Stomach (tissue), 9 donors: ENCODE data around the gene COQ9. TPM values are rescaled to one million over a fixed set of nuclear protein-coding genes. Genes with fewer than 3 reads are reported as not detected.

Source experiments
- DNase-seq, 2 donors: peaks; one replicate each; pipeline versions ENCODE4 v3.0.0 to v3.0.0-alpha.2; 2013 to 2019
- H3K27ac ChIP-seq, 5 donors: fragments of 200-600 bp in 4 of 5; sonication (generic) in 4 of 5; one replicate each; pipeline ENCODE4 v1.5.1; 2013 to 2019; ENCODE audit warnings: mild to moderate bottlenecking in 1 of 5, moderate library complexity in 1 of 5
- H3K27me3 ChIP-seq, 3 donors: fragments of 200-600 bp; sonication (generic); one replicate each; pipeline ENCODE4 v1.5.1; 2017 to 2019; ENCODE audit warnings: mixed run types in 1 of 3
- H3K36me3 ChIP-seq, 4 donors: fragments of 200-600 bp; sonication (generic); 1 replicate in 3 of 4; 2 replicates in 1 of 4; pipeline ENCODE4 v1.5.1; 2016 to 2019
- H3K4me1 ChIP-seq, 4 donors: fragments of 200-600 bp; sonication (generic); one replicate each; pipeline ENCODE4 v1.5.1; 2016 to 2019
- H3K4me3 ChIP-seq, 4 donors: fragments of 200-600 bp; sonication (generic) in 3 of 4; one replicate each; pipeline ENCODE4 v1.5.1; 2016 to 2019; ENCODE audit warnings: mild to moderate bottlenecking in 1 of 4
- H3K9me3 ChIP-seq, 4 donors: fragments of 200-600 bp; sonication (generic); one replicate each; pipeline ENCODE4 v1.5.1; 2016 to 2019
- CTCF ChIP-seq, 7 experiments: fragments of 450-650 bp in 4 of 7; fragments of 200-600 bp in 3 of 7; sonication (generic) in 3 of 7; IDR thresholded peaks; one replicate each; pipeline ENCODE4 v1.5.1; 2016 to 2019; ENCODE audit warnings: antibody characterized with exemption in 7 of 7, control low read depth in 2 of 7, mild to moderate bottlenecking in 1 of 7
- EP300 ChIP-seq: sonication (generic); formaldehyde crosslinking; IDR thresholded peaks from one replicate; pipeline ENCODE4 v1.6.1; 2017; ENCODE audit warnings: antibody characterized with exemption
- POLR2A ChIP-seq, 4 donors: fragments of 450-650 bp; IDR thresholded peaks; one replicate each; pipeline ENCODE4 v1.6.1; 2016; ENCODE audit warnings: antibody characterized with exemption in 4 of 4, control low read depth in 2 of 4, mild to moderate bottlenecking in 1 of 4, moderate library complexity in 1 of 4
- POLR2AphosphoS5 ChIP-seq, 3 donors: sonication (generic); formaldehyde crosslinking; IDR thresholded peaks; one replicate each; pipeline ENCODE4 v1.6.1; 2016; ENCODE audit warnings: antibody characterized with exemption in 3 of 3
- WGBS, 5 donors: extraction: QIAGEN DNeasy Blood & Tissue Kit in 3 of 5; methylation state at CpG; one replicate each; pipeline versions ENCODE4 v1.1.5 to v1.1.7; 2013 to 2018; 5-methylcytosine and 5-hydroxymethylcytosine counted together
- intact Hi-C: fragments of 100-400 bp; cut with DNase I; formaldehyde crosslinking; loops from one replicate; pipeline ENCODE4 v1.15.1; 2023; ENCODE audit warnings: low total_unique reads
- polyA plus RNA-seq, 3 donors: library from polyadenylated mRNA; stranded (reverse); fragments of 200-250 nt; gene quantifications; one replicate each; pipeline ENCODE4 v1.2.3, GENCODE V29; 2013
- total RNA-seq, 5 donors: library from RNA; depleted of rRNA; stranded (reverse); fragments of >200 nt; gene quantifications; one replicate each; pipeline versions ENCODE4 v1.1.0 to v1.2.3, GENCODE V29; 2014 to 2016
- donor health status: healthy with polysubstance abuse.
- donor health status: Bipolar disorder and iron deficiency.
- donor health status: healthy.

Gene COQ9
- total and polyA plus RNA-seq, 8 donors = 40.6 to 108 (median 66.7) TPM

- DNase-seq = no peak
- Histone ChIP-seq H3K36me3 (no peaks in the 10 kb centered on the region), H3K27ac (no peak within 1 kb of the TSS), H3K27me3 (no peaks in the 10 kb centered on the region), H3K9me3 (no peaks in the 10 kb centered on the region), H3K4me3 (no peak within 1 kb of the TSS), H3K4me1 (no peaks in the 10 kb centered on the region)
- intact Hi-C loops = no loop called here
- 72 to 78% (median 76%) methylated on average over 17 of the region's 17 CpGs for WGBS, 5 donors
- TF ChIP-seq CTCF (IDR thresholded peaks at IDR 0.05) = no peak
- no peak for TF ChIP-seq POLR2AphosphoS5 (IDR thresholded peaks at IDR 0.05)
- TF ChIP-seq EP300 = no peak
- TF ChIP-seq POLR2A (IDR thresholded peaks at IDR 0.05) = no peak
Measured at GRCh38 chr16:57403965-57404817, 43.1 kb upstream of the COQ9 start, which contains the start of gene CCL17. Gene CCL17 (plus strand): TSS chr16:57404767. CDS start chr16:57413933, 9,166 bp downstream.

GRCh38 chr16:57405097-57405496 lies 42.2 kb upstream of the COQ9 start:
- Histone ChIP-seq H3K9me3 (no peaks in the 10 kb centered on the region), H3K4me3 (no peak overlapping the region), H3K27me3 (no peaks in the 10 kb centered on the region), H3K27ac (no peak overlapping the region), H3K36me3 (no peaks in the 10 kb centered on the region), H3K4me1 (peaks cover 0 to 4% (median 0%) of the 10 kb centered on the region in 4 donors)
- intact Hi-C loops = no loop called here
- WGBS, 5 donors = 66 to 86% (median 80%) methylated on average over 3 of the region's 3 CpGs
- TF ChIP-seq CTCF (IDR thresholded peaks at IDR 0.05) (no peak), POLR2AphosphoS5 (IDR thresholded peaks at IDR 0.05) (no peak), EP300 (no peak), POLR2A (IDR thresholded peaks at IDR 0.05) (no peak)
- no peak for DNase-seq

DNA sequence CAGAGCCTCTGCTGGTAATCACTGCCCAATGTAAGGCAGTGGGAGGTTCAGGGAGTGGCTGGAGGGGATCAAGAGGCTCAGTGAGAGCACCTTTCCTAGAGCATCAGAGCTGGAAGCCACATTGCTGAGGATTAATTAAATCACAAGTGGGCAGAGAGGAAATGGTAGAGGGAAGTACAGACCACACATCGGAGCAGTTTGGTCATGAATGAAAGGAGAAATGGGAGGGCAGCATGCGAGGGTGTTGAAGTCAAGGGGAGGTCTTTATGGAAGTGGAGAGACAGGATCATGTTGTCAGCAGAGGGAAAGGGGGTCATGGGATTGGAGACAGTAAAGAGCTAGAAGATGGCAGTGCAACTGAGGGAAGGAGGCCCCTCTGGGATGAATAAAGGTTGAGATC lies 40.4 kb upstream of the COQ9 start:
- no peaks in the 10 kb centered on the region for H3K27me3 ChIP-seq
- H3K36me3 ChIP-seq = no peaks in the 10 kb centered on the region
- no peak for DNase-seq
- WGBS, 5 donors = 60 to 69% (median 69%) methylated on average over 2 of the region's 2 CpGs
- peaks cover 0 to 9% (median 0%) of the 10 kb centered on the region in 4 donors for H3K4me1 ChIP-seq
- no peak overlapping the region for H3K27ac ChIP-seq
- H3K9me3 ChIP-seq = no peaks in the 10 kb centered on the region
- intact Hi-C loops = no loop called here
- TF ChIP-seq EP300 (no peak), CTCF (IDR thresholded peaks at IDR 0.05) (no peak), POLR2AphosphoS5 (IDR thresholded peaks at IDR 0.05) (no peak), POLR2A (IDR thresholded peaks at IDR 0.05) (no peak)
- no peak overlapping the region for H3K4me3 ChIP-seq

DNA sequence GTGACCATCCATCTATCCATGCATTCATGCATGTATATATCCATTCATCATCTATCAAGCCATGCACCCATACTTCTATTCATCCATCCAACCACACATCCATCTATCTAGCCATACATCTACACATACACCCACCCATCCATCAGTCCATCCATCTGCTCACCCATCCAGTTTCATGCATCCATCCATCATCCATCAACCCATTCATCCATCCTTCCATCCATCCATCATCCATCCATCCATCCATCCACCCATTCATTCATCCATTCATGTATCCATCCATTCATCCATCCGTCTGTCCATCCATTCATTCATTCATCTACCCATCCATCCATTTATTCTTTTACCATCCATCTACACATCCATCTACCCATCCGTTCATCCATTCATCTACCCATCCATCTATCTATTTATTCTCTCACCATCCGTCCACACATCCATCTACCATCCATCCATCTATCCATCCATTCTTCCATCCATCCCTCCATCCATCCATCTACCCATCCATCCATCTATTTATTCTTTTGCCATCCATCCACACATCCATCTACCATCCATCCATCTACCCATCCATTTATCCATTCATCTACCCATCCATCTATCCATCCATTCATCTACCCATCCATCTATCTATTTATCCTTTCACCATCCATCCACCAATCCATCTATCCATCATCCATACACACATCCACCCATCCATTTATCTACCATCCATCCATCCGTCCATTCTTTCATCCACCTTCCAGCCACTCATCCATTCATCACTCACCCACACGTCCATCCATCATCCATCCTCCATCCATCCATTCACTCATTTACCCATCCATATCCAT lies 39.5 kb upstream of the COQ9 start:
- no peak overlapping the region for H3K4me3 ChIP-seq
- WGBS, 5 donors = 84 to 93% (median 89%) methylated on average over 5 of the region's 5 CpGs

More for the DNA sequence above, 39.5 kb upstream of the COQ9 start:
- Histone ChIP-seq H3K27me3 (no peaks in the 10 kb centered on the region), H3K4me1 (peaks cover 0 to 9% (median 0%) of the 10 kb centered on the region in 4 donors), H3K9me3 (no peaks in the 10 kb centered on the region), H3K27ac (no peak overlapping the region), H3K36me3 (no peaks in the 10 kb centered on the region)
- intact Hi-C loops = no loop called here
- no peak for DNase-seq
- TF ChIP-seq EP300 (no peak), POLR2AphosphoS5 (IDR thresholded peaks at IDR 0.05) (no peak), POLR2A (IDR thresholded peaks at IDR 0.05) (no peak), CTCF (IDR thresholded peaks at IDR 0.05) (no peak)
